Measurements from ENCODE around the gene NMT2.

The NMT2 gene

DNA sequence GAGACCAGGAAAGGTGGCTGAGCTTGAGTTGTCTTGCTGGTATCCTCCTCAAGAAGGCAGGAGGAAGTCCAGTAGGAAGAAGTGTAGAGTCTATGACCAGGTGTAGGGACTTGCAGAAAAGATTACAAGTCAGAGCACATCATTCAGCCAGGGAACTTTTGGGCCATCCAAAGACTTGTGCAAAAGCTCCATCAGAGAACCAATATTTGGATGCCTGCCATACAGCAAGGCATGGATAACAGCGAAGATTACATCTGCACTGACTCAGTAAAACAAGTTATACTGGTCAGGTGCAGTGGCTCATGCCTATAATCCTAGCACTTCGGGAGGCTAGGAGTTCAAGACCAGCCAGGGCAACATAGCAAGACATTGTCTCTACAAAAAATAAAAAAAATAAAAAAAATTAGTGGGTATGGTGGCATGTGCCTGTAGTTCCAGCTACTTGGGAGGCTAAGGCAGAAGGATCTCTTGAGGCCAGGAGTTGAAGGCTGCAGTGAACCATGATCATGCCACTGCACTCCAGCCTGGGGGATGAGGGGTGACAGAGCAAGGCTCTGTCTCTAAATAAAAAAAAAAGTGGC lies 13.2 kb upstream of the NMT2 start:
- DNase-seq (ENCODE audit: low read depth in 1 of 2, low spot score in 1 of 2) = no peak

DNA sequence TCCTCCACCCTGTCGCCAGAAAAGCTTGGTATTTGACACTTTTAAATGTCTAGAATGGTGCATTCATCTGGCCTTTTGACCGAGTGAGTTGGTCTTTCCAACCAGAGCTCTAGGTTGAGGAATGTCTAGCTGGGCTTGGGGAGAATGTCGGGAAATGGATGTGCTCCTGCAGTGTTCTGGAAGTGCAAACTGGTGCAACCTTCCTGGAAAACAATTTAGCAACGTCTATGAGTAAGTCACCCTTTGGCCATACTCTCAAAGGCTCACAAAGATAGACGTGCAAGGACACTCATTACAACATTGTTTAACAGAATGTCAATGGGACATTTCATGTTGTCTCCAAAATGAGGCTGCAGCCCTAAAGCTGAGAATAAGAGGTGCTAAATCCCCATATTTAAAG lies 12.2 kb upstream of the NMT2 start:
- no peak for DNase-seq (ENCODE audit: low read depth in 1 of 2, low spot score in 1 of 2)

DNA sequence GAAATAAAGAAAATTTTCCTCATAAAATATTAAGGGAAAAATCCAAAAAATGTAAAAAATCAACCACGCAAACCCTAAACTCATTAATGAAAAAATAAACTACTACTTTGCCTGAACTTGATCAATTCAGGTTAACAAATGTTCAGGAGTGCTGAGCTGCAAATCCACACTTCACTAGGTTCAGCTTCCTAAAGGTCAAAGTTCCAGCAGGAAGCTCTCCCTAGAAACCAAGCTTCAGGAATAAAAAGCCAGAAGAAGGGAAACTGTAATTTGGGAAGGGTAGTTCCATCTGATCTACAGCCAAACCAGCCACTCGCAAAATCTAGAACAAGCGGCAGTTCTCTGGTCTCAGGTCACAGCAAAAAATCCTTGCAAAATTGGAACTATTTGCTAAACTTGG lies 7.8 kb upstream of the NMT2 start:
- no peak for DNase-seq (ENCODE audit: low read depth in 1 of 2, low spot score in 1 of 2)

DNA sequence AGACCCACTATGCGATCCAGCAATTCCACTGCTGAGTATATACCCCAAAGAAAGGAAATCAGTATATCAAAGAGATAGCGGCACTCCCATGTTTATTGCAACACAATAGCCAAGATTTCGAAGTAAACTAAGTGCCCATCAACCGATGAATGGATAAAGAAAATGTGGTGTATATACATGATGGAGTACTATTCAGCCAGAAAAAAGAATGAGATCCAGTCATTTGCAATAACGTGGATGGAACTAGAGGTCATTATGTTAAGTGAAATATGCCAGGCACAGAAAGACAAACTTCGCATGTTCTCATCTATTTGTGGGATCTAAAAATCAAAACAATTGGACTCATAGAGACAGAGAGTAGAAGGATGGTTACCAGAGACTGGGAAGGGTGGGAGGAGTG lies 7.1 kb upstream of the NMT2 start:
- DNase-seq (ENCODE audit: low read depth in 1 of 2, low spot score in 1 of 2) = no peak

DNA sequence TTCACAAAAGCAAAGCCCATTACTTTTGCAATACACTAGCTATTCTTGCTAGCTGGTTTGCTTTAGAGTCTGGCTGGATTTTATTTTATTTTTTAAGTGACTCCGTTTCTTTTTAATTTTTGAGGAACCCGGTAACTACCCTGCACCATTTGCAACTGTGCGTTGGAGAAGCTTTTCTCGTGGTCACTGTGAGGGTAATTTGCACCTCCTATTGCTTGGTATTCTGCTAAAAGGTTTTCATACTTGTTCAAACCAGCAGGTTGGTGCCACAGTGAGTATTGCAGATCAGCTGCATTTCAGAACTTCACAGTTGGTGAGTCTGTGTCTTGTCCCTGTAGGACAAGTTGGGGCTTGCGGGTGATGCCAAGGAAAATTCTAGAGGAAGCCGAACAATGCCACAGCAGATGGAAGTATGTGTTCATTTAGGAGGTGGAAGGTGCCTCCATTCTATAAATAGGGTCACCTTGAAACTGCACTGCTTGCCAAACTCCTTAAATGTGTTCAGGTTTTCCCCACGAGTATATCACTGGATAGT lies 3.9 kb upstream of the NMT2 start:
- DNase-seq (ENCODE audit: low read depth in 1 of 2, low spot score in 1 of 2) = no peak

DNA sequence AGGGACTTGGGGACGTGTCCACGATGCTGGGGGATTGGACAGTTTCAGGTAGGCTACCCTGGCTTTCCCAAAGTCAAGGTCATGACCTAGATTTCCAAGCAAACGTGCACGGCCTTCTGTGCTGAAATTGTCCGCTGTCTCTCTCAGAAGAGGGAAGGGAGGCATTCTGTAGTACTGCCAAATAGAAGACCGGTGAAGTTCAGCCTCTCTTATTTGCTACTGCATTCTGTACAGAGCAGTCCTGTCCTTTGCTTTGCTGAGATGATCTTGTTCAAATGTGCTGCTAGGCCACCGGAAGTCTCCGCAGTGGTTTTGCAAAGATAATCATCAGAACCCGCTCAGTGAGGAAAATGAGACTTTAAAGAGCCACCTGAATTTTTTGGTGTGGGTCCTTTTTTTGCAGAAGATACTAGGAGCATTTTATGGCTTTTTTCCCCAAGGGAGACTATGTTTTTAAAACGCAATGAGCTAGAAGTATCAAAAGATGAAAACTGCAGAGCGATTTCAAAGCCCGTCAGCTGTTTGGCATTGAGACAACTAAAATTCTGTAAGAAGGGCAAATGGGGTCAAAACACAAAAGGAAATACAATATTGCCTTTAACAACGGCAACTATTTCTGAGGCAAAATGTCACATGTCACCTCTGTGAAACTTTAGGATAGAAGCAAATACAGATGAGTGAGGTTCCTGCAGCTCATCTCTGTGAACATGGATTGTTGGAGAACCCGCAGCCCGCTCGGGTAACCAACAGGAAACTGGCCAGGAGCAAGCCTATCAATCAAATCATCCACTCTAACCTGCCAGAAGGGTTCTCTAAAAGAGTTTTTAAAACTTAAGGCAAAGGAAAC lies 1.3 kb upstream of the NMT2 start:
- peak in 1 of 2 donors; percentile 16 for DNase-seq (ENCODE audit: low read depth in 1 of 2, low spot score in 1 of 2)

DNA sequence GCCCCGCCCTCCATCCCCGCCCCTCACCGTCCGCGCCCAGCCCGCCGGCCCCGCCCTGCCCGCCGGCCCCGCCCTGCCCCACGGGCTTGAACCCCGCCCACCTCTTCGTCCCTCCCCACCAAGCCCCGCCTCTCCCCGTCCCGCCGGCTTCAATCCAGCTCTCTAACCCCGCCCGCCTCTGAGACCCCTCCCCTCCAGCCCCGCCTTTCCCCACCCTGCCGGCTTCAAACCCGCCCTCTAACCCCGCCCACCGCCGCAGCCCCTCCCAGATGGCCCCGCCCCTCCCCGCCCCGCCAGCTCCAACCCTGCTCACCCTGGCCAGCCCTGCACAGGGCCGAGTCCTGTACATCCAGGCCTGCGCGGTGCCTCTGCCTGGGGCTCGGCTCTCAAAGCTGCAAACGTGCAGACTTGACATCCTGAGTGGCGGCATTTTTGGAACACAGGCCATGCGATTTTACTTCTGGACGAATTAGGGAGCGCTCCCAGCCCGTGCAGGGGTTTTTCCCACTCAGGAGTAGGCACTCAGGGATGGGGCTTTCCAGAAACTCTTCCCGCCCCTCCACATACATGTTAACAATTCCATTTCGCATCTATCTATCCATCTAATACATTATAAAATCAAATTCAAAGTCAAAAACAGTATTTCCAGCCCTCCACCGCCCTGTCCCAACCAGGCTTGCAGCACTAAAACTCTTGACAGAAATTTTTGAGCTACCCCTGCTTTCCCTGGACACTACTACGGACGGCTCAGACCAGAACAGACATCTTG lies 477 bp upstream of the NMT2 start:
- peak; percentile 95 for DNase-seq (ENCODE audit: low read depth in 1 of 2, low spot score in 1 of 2)

DNA sequence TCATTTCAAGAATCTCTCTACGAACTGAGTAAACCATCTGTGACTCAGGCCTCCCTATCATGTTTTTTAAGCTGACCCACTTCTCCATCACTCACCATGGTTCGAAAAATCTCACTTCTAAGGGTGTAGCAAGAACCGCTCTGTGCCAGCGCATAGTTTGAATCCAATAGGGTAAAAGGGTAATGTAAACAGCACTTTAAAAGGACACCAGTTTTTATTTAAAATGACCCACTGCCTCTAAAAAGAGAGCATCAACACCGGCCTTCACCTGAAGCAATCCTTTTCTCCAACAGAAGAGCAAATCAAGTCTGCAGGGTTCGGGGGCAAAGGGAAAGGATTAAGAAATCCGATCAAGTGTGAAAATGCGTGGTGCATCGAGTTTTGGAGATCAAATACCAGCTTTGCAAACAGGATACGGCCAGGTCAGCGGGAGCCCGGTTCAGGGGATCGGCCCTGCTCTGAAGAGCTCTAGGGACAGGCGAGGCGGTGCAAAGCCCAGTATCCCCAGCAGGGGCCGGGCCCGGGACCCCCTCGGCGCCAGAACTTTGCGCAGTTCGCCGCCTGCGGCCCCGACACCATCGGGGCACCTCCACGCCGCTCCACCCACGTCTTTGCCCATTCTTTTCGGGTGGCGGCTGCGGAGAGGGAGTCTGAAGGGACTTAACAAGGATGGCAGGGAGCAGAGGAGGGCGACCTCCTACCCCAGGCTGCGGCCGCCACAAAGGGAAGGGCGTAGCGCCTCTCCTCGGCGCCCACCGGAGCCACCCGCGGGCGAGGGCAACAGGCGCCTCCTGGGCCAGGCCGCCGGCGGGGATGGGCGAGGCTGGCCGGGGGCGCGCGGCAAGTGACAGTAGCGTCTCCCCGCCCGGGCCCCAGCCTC lies 842 bp downstream of the NMT2 start:
- peak; percentile 4 to 16 for DNase-seq (ENCODE audit: low read depth in 1 of 2, low spot score in 1 of 2)

DNA sequence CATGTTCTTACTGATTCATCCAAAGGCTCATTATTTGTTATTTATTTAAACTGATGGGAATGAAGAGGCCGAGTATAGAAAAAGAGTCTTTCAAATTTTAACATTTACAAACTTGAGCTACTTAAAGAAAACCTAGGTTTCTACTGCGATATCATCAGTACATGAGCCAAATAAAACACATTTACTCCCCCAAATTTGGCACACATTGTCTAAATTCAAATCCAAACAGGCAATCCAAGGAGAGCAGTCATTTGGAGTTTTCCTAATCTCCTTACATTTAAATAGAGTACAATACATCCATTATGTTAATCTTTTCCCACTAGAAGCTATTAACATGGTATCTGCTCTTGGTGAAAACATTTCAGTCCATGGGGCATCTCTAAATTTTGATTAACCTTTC lies 2.2 kb downstream of the NMT2 start:
- DNase-seq (ENCODE audit: low read depth in 1 of 2, low spot score in 1 of 2) = no peak

DNA sequence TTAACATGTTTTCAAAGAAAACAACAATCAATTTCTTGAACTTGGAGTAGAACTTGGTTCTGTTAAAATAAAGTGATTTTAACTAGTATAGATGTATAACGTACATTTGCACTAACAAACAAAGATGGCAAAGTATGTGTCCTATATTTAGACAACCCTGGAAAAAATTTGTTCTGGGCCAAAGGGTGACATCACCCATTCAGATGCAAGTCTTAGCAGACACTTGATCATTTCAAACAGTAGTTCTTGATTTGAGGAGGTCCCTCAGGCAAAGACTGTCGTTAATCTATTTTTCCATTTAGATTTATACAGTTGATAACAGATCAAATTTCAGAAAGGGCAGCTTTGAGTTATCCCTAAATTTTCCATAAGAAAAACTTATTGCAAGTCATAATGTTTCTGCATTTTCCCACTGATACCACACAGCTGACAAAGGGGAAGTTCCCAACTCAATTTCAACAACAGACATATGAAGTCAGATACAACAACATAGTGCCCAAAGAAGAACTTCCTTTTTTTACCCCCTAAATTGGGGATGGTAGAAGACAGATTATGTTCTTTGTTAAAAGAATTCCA lies 5.2 kb downstream of the NMT2 start:
- DNase-seq (ENCODE audit: low read depth in 1 of 2, low spot score in 1 of 2) = no peak

DNA sequence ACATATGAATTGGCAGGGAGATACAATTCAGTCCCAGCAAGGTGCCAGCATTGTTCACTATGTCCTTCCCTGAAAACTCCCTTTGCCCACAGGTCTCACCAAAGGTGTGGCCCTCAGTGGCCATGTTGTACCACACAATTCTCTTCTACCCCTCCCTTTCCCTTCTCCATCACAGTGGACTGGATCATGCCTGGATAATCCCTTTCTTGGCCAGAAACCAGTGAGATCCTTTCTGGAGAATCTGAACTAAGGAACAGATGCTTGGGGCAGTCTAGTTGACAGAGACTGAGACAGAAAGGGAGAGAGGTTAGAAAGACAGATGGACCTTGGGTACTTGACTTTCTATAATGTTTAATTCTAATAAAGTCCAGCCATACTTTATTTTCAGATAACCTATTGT lies 9.5 kb downstream of the NMT2 start:
- no peak for DNase-seq (ENCODE audit: low read depth in 1 of 2, low spot score in 1 of 2)

DNA sequence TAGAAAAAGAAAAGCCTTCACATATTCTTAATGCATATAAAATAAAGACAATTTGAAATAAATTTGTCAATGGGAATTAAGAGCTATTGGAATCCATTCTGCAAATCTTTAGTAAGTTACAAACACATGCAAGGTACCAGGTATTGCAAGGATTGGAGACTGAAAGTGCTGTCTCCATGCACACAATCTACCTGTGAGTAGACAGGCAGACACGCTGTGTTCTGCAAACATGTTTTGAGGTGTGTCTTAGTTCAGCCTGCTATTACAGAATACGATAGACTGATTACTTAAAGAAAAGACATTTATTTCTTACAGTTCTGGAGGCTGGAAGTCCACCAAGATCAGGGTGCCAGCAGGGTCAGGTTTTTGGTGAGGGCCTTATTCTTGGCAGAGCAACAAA lies 10.0 kb downstream of the NMT2 start:
- no peak for DNase-seq (ENCODE audit: low read depth in 1 of 2, low spot score in 1 of 2)

DNA sequence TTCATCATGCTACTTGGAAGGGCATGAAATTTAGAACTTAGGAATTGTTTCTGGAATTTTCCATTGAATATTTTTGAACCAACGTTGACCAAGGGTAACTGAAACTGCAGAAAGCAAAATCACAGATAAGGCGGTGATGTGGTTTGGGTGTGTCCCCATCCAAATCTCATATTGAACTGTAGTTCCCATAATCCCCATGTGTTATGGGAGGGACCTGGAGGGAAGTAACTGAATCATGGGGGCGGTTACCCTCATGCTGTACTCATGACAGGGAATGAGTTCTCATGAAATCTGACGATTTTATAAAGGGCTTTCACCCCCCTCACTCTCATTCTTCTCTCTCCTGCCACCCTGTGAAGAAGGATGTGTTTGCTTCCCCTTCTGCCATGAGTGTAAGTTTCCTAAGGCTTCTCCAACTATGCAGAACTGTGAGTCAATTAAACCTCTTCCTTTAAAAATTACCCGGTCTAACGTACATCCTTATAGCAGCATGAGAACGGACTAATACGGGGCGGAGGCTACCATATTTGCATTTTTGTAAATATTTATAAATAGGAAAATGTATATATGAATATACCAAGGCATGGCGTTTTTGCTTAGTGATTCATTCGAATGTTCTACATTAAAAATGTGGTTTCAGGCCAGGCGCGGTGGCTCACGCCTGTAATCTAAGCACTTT lies 12.4 kb downstream of the NMT2 start:
- DNase-seq (ENCODE audit: low read depth in 1 of 2, low spot score in 1 of 2) = no peak

DNA sequence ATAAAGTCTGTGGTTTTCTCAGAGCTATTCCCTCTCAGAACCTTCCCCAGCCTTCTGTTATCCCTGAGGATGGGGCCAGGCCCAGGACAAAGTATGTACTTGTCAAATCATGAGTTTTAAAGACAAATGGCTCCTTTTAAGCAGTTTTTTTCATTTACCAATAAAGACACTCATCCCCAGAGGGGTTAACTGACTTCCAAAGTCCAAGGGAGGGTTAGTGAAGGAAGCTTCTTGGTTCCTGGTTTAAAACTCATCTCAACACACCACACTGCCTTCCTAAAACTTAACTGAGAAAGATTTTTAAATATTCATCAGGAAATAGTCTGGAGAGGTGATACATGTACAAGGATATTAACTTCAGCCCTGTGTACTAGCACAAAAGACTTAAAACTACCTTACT lies 15.9 kb downstream of the NMT2 start:
- no peak for DNase-seq (ENCODE audit: low read depth in 1 of 2, low spot score in 1 of 2)

DNA sequence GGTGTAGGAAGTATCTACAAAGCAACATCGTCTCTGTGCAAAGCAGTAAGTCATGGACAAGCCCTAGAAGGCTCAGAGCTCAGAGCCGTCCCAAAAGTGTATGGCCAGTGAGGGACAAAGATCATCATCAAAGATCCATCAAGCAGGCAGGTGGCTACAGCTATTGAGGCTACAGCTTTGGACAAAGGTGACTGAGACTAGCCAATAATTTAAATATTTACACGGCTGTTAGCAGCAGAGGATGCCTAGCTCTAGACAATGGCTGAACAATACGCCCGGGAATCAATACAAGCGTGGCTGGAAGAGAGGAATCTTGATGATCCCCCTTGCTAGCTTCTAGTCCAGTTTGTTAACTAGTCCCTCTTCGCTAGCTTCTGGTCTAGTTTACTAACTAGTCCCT lies 17.9 kb downstream of the NMT2 start:
- DNase-seq (ENCODE audit: low read depth in 1 of 2, low spot score in 1 of 2) = no peak

DNA sequence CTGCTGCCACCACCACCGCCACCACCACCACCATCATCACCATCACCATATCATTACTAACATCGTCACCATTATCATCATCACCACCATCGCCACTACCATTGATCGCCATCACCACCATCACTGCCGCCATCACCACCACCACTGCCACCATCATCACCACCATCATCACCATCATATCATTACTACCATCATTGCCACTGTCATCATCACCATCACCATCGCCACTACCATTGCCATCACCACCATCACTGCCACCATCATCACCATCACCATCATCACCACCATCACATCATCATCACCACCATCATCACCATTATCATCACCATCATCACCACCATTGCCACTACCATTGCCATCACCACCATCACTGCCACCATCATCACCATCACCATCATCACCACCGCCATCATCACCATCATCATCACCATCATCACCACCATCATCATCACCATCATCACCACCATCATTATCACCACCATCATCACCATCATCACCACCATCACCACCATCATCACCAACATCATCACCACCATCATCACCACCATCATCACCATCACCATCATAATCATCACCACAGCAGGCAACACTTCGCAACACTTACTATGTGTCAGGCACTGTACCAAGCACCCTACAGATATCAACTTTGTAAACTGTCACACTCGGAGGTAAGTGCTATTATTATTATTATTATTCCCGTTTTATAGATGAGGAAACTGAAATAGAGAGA lies 19.3 kb downstream of the NMT2 start:
- no peak for DNase-seq (ENCODE audit: low read depth in 1 of 2, low spot score in 1 of 2)

DNA sequence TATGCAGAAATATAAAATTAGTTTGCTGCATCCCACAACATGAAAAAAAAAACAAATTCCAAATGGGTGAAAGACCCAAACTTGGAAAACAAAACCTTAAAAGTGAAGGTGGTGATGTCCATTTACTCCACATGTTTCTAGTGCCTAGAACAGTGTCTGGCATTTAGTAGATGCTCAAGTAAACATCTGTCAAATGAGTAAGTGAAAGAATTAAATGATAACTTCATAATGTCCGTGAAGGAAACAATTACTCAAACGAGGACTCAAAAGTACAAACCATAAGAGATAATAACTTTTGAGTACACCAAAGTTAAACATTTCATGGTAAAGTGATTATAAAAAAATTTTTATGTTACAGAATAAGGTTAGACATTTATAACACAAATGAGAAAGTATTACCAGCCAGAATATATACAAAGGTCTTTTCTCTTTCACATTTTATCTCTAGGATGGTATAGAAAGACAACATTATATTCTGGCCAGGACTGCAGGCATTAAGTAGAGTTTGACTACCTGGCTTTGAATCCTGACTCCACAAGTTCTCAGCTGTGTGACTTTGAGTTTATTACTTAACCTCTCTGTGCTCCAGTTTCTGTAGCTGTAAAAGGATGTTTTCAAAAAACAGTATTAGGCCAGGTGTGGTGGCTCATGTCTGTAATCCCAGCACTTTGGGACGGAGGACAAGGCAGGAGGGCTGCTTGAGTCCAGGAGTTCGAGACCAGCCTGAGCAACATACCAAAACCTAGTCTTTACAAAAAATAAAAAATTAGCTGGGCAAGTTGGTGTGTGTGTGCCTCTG lies 20.7 kb downstream of the NMT2 start:
- no peak for DNase-seq (ENCODE audit: low read depth in 1 of 2, low spot score in 1 of 2)

DNA sequence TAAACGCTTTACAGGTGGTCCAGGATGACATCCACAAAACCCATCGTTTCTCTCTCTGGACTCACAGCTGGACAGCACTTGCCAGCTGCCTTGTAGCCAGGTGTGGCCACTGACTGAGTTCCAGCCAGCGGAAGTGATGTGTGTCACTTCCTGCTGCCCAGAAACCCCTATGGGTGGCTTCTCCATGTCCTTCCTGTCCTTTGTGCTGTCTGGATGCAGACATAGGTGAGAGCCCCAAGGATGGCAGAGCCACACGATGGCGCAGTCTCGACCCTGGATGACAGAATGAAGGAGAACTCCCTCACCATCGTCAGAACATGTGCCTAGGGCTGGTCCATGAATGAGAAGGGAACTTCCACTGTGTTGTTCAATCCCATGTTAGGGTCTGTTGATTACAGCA lies 22.1 kb downstream of the NMT2 start:
- no peak for DNase-seq (ENCODE audit: low read depth in 1 of 2, low spot score in 1 of 2)

DNA sequence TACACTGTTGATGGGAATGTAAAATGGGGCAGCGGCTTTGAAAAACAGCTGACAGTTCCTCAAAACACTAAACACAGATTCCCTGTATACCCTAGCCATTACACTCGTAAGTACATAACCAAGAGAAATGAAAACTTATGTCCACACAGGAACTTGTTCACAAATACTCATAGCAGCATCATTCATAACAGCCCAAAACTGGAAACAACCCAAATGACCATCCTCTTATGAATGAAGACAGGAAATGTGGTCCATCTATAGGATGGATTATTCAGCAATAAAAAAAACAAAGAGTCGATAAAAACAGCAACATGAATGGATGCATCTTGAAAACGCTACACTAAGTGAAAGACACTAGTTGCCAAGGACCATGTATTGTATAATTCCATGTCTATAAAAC lies 23.7 kb downstream of the NMT2 start:
- no peak for DNase-seq (ENCODE audit: low read depth in 1 of 2, low spot score in 1 of 2)
